HG02840 (cell line): ENCODE data around the gene CEACAM6.
"Not testable (repeated sequence)": the region's sequence is repeated elsewhere in the genome, so short reads cannot be mapped to it uniquely, and the experiment has no call there.

Source experiments
- ATAC-seq: cut with Tn5 transposase; IDR thresholded peaks from one replicate; pipeline ENCODE4 v1.9.1; 2021; ENCODE audit warnings: mild to moderate bottlenecking, moderate library complexity, moderate number of reproducible peaks; ENCODE audit not compliant: unreplicated experiment, low FRiP score

The CEACAM6 gene

GRCh38 chr19:41755328-41755913 is at the start of gene CEACAM6:
Gene CEACAM6 (plus strand): TSS chr19:41755530. CDS start chr19:41755639, 109 bp downstream.
- no peak for ATAC-seq

GRCh38 chr19:41706741-41707501 is 48.4 kb upstream of the CEACAM6 start:
- no peak for ATAC-seq

- ATAC-seq: no peak
These were observed 47.9 kb upstream of the CEACAM6 start for GRCh38 chr19:41707502-41707812.

GRCh38 chr19:41707871-41708371 is 47.4 kb upstream of the CEACAM6 start:
- ATAC-seq: no peak

GRCh38 chr19:41708481-41708880 is 46.8 kb upstream of the CEACAM6 start, which contains the start of gene CEACAM5:
Gene CEACAM5 (plus strand): TSS chr19:41708626. CDS start chr19:41708732, 106 bp downstream.
- no peak for ATAC-seq

GRCh38 chr19:41709516-41709915 is 45.8 kb upstream of the CEACAM6 start:
- not testable (repeated sequence) for ATAC-seq

- no peak for ATAC-seq
These were observed 45.2 kb upstream of the CEACAM6 start for GRCh38 chr19:41709951-41710645.

- no peak for ATAC-seq
These were observed 43.7 kb upstream of the CEACAM6 start for GRCh38 chr19:41711376-41712261.

GRCh38 chr19:41714598-41714997 is 40.7 kb upstream of the CEACAM6 start:
- no peak for ATAC-seq

GRCh38 chr19:41718761-41719160 is 36.6 kb upstream of the CEACAM6 start:
- no peak for ATAC-seq

GRCh38 chr19:41720103-41720502 is 35.2 kb upstream of the CEACAM6 start:
- no peak for ATAC-seq

- ATAC-seq: no peak
These were observed 28.8 kb upstream of the CEACAM6 start for GRCh38 chr19:41726493-41726892.

- ATAC-seq: no peak
These were observed 21.2 kb upstream of the CEACAM6 start for GRCh38 chr19:41734156-41734555.

- no peak for ATAC-seq
These were observed 20.7 kb upstream of the CEACAM6 start for GRCh38 chr19:41734585-41734984.

- no peak for ATAC-seq
These were observed 20.2 kb upstream of the CEACAM6 start for GRCh38 chr19:41735071-41735600.

- ATAC-seq: no peak
These were observed 16.0 kb upstream of the CEACAM6 start for GRCh38 chr19:41739361-41739760.

- ATAC-seq: no peak
These were observed 14.7 kb upstream of the CEACAM6 start for GRCh38 chr19:41740415-41741243.

GRCh38 chr19:41741244-41741554 is 14.1 kb upstream of the CEACAM6 start:
- ATAC-seq: no peak

- no peak for ATAC-seq
These were observed 10.5 kb upstream of the CEACAM6 start for GRCh38 chr19:41744850-41745249.
